WTC11 (cell line): ENCODE data around the gene QSOX2.

Experiments
- CREM ChIP-seq: sonication (generic); formaldehyde crosslinking; IDR thresholded peaks from 2 replicates; pipeline ENCODE4 v1.8.1; 2022; ENCODE audit warnings: mild to moderate bottlenecking, missing genetic modification reagents, moderate library complexity
- ESRRA ChIP-seq: sonication (generic); formaldehyde crosslinking; IDR thresholded peaks from 2 replicates; pipeline ENCODE4 v1.8.1; 2022; ENCODE audit warnings: mild to moderate bottlenecking, missing genetic modification reagents, borderline replicate concordance
- MYBL2 ChIP-seq: sonication (generic); formaldehyde crosslinking; IDR thresholded peaks from 2 replicates; pipeline ENCODE4 v1.8.1; 2023; ENCODE audit warnings: mild to moderate bottlenecking, moderate library complexity, missing genetic modification reagents
- NR1H2 ChIP-seq: sonication (generic); formaldehyde crosslinking; IDR thresholded peaks from 2 replicates; pipeline ENCODE4 v1.9.0; 2021; ENCODE audit warnings: mild to moderate bottlenecking, moderate library complexity, missing genetic modification reagents
- NR2C2 ChIP-seq: sonication (generic); formaldehyde crosslinking; IDR thresholded peaks from 2 replicates; pipeline ENCODE4 v1.8.0; 2022; ENCODE audit warnings: mild to moderate bottlenecking, missing genetic modification reagents
- NR3C1 ChIP-seq: sonication (generic); formaldehyde crosslinking; conservative IDR thresholded peaks from 2 replicates; pipeline ENCODE4 v1.8.1; 2023; ENCODE audit warnings: low read depth, mild to moderate bottlenecking, missing genetic modification reagents
- TCF7 ChIP-seq: sonication (generic); formaldehyde crosslinking; IDR thresholded peaks from 2 replicates; pipeline ENCODE4 v1.8.0; 2022; ENCODE audit warnings: mild to moderate bottlenecking, low read depth, missing genetic modification reagents, moderate library complexity
- TEAD1 ChIP-seq: sonication (generic); formaldehyde crosslinking; IDR thresholded peaks from 2 replicates; pipeline ENCODE4 v1.8.0; 2022; ENCODE audit warnings: mild to moderate bottlenecking, missing genetic modification reagents
- TEAD4 ChIP-seq: sonication (generic); formaldehyde crosslinking; IDR thresholded peaks from 2 replicates; pipeline ENCODE4 v1.8.0; 2022; ENCODE audit warnings: mild to moderate bottlenecking, missing genetic modification reagents
- TF ChIP-seq, protein P1 (sequence below): fragments of 250-450 bp; sonication (Bioruptor Pico); IDR thresholded peaks from 2 replicates; pipeline ENCODE4 v1.9.0; 2021; ENCODE audit warnings: moderate library complexity, mild to moderate bottlenecking, inconsistent platforms, borderline replicate concordance
- TF ChIP-seq, protein P2 (sequence below): fragments of 200-600 bp; IDR thresholded peaks from 2 replicates; pipeline ENCODE4 v1.8.0; 2022; ENCODE audit warnings: antibody characterized with exemption
- TF ChIP-seq, protein P3 (sequence below): sonication (generic); formaldehyde crosslinking; IDR thresholded peaks from 2 replicates; pipeline ENCODE4 v1.8.0; 2022; ENCODE audit warnings: mild to moderate bottlenecking, missing genetic modification reagents
- TF ChIP-seq, protein P4 (sequence below): sonication (generic); formaldehyde crosslinking; conservative IDR thresholded peaks from 2 replicates; pipeline ENCODE4 v1.8.1; 2022; ENCODE audit warnings: mild to moderate bottlenecking, missing genetic modification reagents

DNA sequence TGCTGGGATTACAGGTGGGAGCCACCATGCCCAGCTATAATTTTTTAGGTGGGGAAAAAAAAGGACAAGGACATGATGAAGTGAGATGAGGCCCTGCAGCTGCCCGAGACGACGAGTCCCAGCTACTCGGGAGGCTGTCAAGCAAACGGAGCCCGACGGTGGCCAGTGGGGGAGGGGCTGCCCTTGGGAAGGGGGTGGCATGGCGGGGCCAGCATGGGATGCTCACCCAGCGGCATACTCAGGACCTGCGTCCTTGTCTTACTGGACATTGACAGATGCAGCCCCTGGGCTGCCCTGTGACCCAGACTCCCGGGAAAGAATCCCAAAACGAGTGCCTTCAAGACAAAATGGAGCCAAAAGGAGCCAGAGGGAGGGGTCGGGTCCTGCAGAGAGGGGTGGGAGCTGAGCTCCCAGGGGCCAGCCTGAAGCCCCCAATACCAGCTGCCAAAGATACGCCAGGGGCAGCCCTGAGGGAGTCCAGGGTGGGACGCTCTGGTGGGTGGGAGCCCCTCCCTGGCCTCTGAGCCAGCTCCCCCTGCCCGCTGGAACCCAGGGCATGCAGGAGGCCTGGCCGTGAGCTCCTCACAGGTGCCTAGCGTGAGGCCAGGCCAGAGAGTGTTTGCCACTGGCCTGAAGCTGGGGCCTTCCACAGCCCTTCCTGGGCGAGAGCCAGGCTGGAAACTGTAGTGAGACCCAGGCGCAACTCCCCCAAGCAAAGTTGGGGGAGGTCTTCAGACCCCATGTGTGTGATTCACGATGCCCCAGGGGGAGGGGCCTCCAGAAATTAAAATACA lies 42.5 kb upstream of the QSOX2 start:
- TF ChIP-seq, protein P1, sequence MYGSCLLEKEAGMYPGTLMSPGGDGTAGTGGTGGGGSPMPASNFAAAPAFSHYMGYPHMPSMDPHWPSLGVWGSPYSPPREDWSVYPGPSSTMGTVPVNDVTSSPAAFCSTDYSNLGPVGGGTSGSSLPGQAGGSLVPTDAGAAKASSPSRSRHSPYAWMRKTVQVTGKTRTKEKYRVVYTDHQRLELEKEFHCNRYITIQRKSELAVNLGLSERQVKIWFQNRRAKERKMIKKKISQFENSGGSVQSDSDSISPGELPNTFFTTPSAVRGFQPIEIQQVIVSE (CRISPR knock-in tag) = no peak
- TF ChIP-seq, protein P2, sequence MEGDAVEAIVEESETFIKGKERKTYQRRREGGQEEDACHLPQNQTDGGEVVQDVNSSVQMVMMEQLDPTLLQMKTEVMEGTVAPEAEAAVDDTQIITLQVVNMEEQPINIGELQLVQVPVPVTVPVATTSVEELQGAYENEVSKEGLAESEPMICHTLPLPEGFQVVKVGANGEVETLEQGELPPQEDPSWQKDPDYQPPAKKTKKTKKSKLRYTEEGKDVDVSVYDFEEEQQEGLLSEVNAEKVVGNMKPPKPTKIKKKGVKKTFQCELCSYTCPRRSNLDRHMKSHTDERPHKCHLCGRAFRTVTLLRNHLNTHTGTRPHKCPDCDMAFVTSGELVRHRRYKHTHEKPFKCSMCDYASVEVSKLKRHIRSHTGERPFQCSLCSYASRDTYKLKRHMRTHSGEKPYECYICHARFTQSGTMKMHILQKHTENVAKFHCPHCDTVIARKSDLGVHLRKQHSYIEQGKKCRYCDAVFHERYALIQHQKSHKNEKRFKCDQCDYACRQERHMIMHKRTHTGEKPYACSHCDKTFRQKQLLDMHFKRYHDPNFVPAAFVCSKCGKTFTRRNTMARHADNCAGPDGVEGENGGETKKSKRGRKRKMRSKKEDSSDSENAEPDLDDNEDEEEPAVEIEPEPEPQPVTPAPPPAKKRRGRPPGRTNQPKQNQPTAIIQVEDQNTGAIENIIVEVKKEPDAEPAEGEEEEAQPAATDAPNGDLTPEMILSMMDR = no peak
- TF ChIP-seq TEAD4 (CRISPR knock-in tag) (no peak), MYBL2 (CRISPR knock-in tag) (no peak), CREM (CRISPR knock-in tag) (no peak), NR3C1 (no peak), TEAD1 (no peak), ESRRA (CRISPR knock-in tag) (no peak), NR1H2 (CRISPR knock-in tag) (no peak), NR2C2 (CRISPR knock-in tag) (no peak), TCF7 (CRISPR knock-in tag) (no peak)
- TF ChIP-seq, protein P3, sequence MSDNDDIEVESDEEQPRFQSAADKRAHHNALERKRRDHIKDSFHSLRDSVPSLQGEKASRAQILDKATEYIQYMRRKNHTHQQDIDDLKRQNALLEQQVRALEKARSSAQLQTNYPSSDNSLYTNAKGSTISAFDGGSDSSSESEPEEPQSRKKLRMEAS (CRISPR knock-in tag) = no peak
- TF ChIP-seq, protein P4, sequence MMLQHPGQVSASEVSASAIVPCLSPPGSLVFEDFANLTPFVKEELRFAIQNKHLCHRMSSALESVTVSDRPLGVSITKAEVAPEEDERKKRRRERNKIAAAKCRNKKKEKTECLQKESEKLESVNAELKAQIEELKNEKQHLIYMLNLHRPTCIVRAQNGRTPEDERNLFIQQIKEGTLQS = no peak
